ENCODE results near the gene SLC3A2.

Gene SLC3A2

GRCh38 chr11:62911137-62912130, 30.7 kb downstream of the SLC3A2 start:
- DNase-seq, result no peak

- DNase-seq, result no peak
These were observed 31.6 kb downstream of the SLC3A2 start for GRCh38 chr11:62912268-62912667.

- DNase-seq, result peak; percentile 54
These were observed 33.7 kb downstream of the SLC3A2 start for GRCh38 chr11:62914416-62914815.

- DNase-seq, result no peak
These were observed 37.3 kb downstream of the SLC3A2 start for GRCh38 chr11:62917906-62918502.

DNA sequence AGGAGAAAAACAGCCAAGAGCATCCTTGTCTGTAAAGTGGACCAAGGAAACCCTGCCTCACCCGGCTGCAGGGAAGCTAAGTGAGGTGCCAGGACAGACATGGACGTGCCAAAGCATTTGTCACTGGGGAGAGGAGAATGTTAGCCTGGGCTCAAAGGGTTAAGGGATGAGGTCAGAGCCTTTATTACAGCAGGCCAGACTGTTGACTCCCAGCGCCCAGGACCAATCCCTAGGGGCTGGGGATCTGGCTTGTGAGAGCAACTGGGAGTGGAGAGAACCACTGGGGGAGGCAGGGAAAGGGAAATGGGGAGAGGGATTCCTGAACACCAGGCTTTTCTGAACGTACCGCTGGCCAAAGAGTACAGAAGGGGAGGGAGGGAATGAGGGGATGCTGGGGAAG, 37.8 kb downstream of the SLC3A2 start:
- no peak for DNase-seq

- no peak for DNase-seq
These were observed 38.8 kb downstream of the SLC3A2 start for GRCh38 chr11:62919476-62919875.

- peak; percentile 31 for DNase-seq
These were observed 39.4 kb downstream of the SLC3A2 start for GRCh38 chr11:62919898-62920640.

DNA sequence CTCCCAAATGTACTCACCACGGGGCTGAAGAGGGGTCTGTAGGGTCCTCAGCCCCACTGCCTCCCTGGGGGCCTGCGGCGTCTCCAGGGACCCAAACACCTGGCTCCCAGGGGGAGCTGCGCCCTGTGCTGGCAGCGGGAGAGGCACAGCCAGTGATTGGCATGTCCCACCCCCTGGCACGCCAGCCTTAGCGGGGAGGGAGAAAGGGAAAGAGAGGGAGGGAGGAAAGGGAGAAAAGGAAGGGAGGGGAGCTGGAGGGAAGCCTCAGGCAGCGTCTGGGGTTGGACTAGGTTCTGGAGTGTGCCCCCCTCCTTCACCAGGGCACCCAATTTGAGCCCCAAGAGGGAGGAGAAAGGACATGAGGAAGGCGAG, 40.5 kb downstream of the SLC3A2 start, which contains the start of gene CHRM1:
Gene CHRM1 (minus strand): TSS at position 163 of the 372 bp plus-strand sequence. CDS start 10,263 bp downstream, outside the sequence.
- DNase-seq, result peak; percentile 19

GRCh38 chr11:62921573-62922188, 41.0 kb downstream of the SLC3A2 start:
- DNase-seq, result peak; percentile 43

DNA sequence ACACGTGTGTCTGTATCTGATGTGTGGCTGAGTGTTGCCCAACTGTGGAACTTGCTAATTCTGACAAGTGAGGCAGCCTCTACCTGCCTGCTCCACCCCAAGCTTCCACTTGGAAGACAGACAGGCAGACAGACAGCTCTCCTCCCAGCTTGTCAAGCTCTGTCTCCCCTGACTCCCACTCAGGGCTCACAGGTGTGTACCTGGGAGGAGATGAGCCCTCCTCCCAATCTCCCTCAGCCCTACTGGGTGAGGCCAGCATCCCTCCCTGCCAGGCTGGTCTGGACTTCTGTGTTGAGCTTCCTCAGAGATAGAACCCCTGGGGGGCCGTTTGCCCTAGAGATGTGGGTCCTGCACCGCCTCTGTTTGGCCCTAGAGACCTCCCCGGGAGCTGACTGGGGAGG, 41.5 kb downstream of the SLC3A2 start:
- peak; percentile 22 for DNase-seq

GRCh38 chr11:62922653-62923431, 42.1 kb downstream of the SLC3A2 start:
- DNase-seq, result peak; percentile 37

GRCh38 chr11:62923601-62924411, 43.1 kb downstream of the SLC3A2 start:
- peak; percentile 64 for DNase-seq

- DNase-seq, result no peak
These were observed 44.6 kb downstream of the SLC3A2 start for GRCh38 chr11:62925308-62925707.

DNA sequence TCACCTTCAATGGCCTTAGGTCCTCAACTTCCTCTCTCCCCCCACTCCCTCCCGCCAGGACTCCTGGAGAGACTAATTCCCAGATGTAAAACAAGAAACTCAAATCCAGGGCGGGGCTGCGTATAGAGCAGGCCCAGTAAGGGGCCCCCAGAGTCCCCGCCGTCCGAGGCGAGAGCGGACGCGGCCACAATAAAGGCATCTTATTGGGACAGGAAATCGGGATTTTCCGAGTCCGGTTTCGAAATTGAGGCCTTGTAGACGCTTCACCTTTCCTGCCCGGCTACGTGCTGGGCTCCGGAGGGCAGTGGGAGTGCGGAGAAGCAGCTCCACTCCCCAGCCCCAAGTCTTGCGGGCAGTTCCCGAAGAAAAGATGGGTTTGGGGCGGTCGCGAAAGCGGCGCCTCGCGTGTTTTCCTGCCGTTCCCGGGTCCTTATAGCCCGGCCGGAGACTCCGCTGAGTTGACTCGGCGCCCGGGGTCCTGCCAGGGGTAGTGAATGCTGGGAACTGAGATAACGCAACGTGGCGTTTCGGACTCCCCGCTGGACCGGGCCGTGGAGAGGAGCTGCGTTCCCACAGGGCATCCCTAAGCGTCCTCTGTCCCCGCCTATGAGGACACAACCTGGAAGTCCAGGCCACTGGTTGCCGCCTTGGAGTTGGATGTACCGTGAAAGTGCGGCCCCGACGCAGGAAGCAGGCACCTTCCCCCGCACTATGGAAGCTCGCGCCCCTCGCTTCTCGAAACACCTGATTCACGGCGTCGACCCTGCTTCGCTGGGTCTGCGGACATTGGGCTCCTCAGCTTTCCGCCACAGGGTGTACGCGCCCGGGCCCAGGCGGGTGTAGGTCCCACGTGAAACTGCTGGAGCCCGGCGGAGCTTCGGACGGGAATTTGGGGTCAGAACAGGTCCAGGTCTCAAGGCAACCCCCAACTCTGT, 45.3 kb downstream of the SLC3A2 start:
- DNase-seq, result peak; percentile 55

DNA sequence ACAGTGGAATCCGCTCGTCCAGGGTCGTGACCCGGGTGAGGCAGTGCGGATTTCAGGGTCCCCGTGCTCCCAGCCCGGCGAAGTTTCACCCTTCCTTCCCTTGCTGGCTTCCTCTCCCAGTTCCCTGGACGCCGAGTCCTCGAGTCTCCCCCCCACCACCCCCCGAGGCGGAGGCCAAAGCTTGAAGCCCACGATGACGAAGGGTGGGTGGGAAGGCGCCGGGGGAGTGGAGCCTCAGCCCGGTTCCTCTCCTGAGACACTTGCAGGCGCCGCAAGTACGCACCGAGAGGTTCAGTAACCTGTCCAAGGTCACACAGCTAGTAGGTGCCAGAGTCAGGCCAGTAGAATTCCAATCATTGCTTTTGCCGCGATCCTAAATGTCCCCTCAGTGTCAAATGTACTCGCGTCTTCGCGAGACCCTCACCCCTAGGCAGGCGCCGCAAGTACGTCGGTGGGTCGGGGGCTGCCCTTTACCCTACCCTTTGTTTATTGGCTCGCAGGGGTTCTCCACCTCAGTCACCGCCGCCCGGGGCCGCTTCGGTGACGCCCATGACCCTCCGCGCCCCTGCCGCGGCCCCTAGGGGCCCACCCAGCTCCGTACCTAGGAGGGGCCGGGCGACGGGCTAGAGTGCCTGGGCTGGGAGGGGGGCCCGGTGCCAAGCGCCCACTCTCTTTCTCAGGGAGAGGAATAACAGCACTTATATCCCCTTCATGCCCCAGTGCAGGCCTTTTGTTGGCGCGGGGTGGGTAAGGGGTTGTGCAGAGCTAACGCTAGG, 46.2 kb downstream of the SLC3A2 start:
- DNase-seq, result peak; percentile 19

DNA sequence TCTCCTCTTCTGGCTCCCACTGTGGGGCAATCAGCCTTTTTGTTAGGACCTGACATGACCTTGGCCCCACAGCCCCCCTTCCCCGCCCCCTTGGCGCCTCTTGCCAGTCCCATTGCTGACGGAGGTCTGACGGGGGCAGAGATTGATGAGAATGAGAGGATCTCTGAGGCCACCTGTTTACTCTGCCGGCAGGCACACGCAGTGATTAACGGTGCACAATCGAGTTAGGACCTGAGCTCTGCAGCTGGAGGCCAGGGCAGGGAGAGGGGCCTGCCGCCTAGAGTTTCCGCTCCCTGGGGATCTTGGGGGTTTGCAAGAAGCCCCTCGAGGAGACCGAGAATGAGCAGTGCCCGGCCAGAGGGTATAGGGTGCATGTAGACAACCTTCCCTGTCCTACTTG, 47.3 kb downstream of the SLC3A2 start:
- no peak for DNase-seq

GRCh38 chr11:62930157-62930556, 49.5 kb downstream of the SLC3A2 start:
- DNase-seq, result no peak

GRCh38 chr11:62930666-62931065, 50.0 kb downstream of the SLC3A2 start:
- DNase-seq, result no peak
